Measurements from ENCODE around the gene WSB2.

WSB2 gene

GRCh38 chr12:118036672-118037411 is 24.1 kb downstream of the WSB2 start:
- no peaks in the 10 kb centered on the region for H3K27me3 ChIP-seq (replicated peaks; ENCODE audit: control insufficient read depth, insufficient read depth, low read length, poor library complexity, severe bottlenecking)
- DNase-seq = no peak
- peak overlapping the region; percentile 16 for H3K27ac ChIP-seq (ENCODE audit: insufficient read depth, low read length, poor library complexity, severe bottlenecking)
- no peaks in the 10 kb centered on the region for H3K4me1 ChIP-seq (ENCODE audit: control insufficient read depth, insufficient read depth, low read length, poor library complexity, severe bottlenecking)
- H3K36me3 ChIP-seq (ENCODE audit: control insufficient read depth, insufficient read depth, low read length) = peaks cover 66% of the 10 kb centered on the region
- no peak overlapping the region for H3K4me3 ChIP-seq (ENCODE audit: insufficient read depth, low read depth, low read length, poor library complexity, severe bottlenecking)
- H3K9me3 ChIP-seq (ENCODE audit: control insufficient read depth, low read length) = no peaks in the 10 kb centered on the region

GRCh38 chr12:118035190-118036041 is 25.6 kb downstream of the WSB2 start:
- Histone ChIP-seq H3K27ac (ENCODE audit: insufficient read depth, low read length, poor library complexity, severe bottlenecking) (no peak overlapping the region), H3K27me3 (replicated peaks; ENCODE audit: control insufficient read depth, insufficient read depth, low read length, poor library complexity, severe bottlenecking) (no peaks in the 10 kb centered on the region), H3K4me3 (ENCODE audit: insufficient read depth, low read depth, low read length, poor library complexity, severe bottlenecking) (no peak overlapping the region), H3K4me1 (ENCODE audit: control insufficient read depth, insufficient read depth, low read length, poor library complexity, severe bottlenecking) (no peaks in the 10 kb centered on the region), H3K36me3 (ENCODE audit: control insufficient read depth, insufficient read depth, low read length) (peaks cover 64% of the 10 kb centered on the region), H3K9me3 (ENCODE audit: control insufficient read depth, low read length) (no peaks in the 10 kb centered on the region)
- no peak for DNase-seq

GRCh38 chr12:118034429-118035189 is 26.4 kb downstream of the WSB2 start:
- no peak overlapping the region for H3K4me3 ChIP-seq (ENCODE audit: insufficient read depth, low read depth, low read length, poor library complexity, severe bottlenecking)
- no peak overlapping the region for H3K27ac ChIP-seq (ENCODE audit: insufficient read depth, low read length, poor library complexity, severe bottlenecking)
- no peak for DNase-seq
- H3K27me3 ChIP-seq (replicated peaks; ENCODE audit: control insufficient read depth, insufficient read depth, low read length, poor library complexity, severe bottlenecking) = no peaks in the 10 kb centered on the region
- peaks cover 59% of the 10 kb centered on the region for H3K36me3 ChIP-seq (ENCODE audit: control insufficient read depth, insufficient read depth, low read length)
- no peaks in the 10 kb centered on the region for H3K4me1 ChIP-seq (ENCODE audit: control insufficient read depth, insufficient read depth, low read length, poor library complexity, severe bottlenecking)
- no peaks in the 10 kb centered on the region for H3K9me3 ChIP-seq (ENCODE audit: control insufficient read depth, low read length)

GRCh38 chr12:118033902-118034301 is 27.1 kb downstream of the WSB2 start:
- H3K4me1 ChIP-seq (ENCODE audit: control insufficient read depth, insufficient read depth, low read length, poor library complexity, severe bottlenecking) = no peaks in the 10 kb centered on the region
- peaks cover 54% of the 10 kb centered on the region for H3K36me3 ChIP-seq (ENCODE audit: control insufficient read depth, insufficient read depth, low read length)
- H3K4me3 ChIP-seq (ENCODE audit: insufficient read depth, low read depth, low read length, poor library complexity, severe bottlenecking) = no peak overlapping the region
- no peak for DNase-seq
- H3K27ac ChIP-seq (ENCODE audit: insufficient read depth, low read length, poor library complexity, severe bottlenecking) = no peak overlapping the region
- H3K27me3 ChIP-seq (replicated peaks; ENCODE audit: control insufficient read depth, insufficient read depth, low read length, poor library complexity, severe bottlenecking) = no peaks in the 10 kb centered on the region
- H3K9me3 ChIP-seq (ENCODE audit: control insufficient read depth, low read length) = no peaks in the 10 kb centered on the region

- Histone ChIP-seq H3K4me1 (ENCODE audit: control insufficient read depth, insufficient read depth, low read length, poor library complexity, severe bottlenecking) (no peaks in the 10 kb centered on the region), H3K36me3 (ENCODE audit: control insufficient read depth, insufficient read depth, low read length) (peaks cover 48% of the 10 kb centered on the region), H3K27me3 (replicated peaks; ENCODE audit: control insufficient read depth, insufficient read depth, low read length, poor library complexity, severe bottlenecking) (no peaks in the 10 kb centered on the region), H3K27ac (ENCODE audit: insufficient read depth, low read length, poor library complexity, severe bottlenecking) (no peak overlapping the region), H3K9me3 (ENCODE audit: control insufficient read depth, low read length) (no peaks in the 10 kb centered on the region), H3K4me3 (ENCODE audit: insufficient read depth, low read depth, low read length, poor library complexity, severe bottlenecking) (no peak overlapping the region)
- no peak for DNase-seq
These were observed 27.7 kb downstream of the WSB2 start for GRCh38 chr12:118033323-118033722.

- H3K27me3 ChIP-seq (replicated peaks; ENCODE audit: control insufficient read depth, insufficient read depth, low read length, poor library complexity, severe bottlenecking) = no peaks in the 10 kb centered on the region
- no peaks in the 10 kb centered on the region for H3K9me3 ChIP-seq (ENCODE audit: control insufficient read depth, low read length)
- H3K27ac ChIP-seq (ENCODE audit: insufficient read depth, low read length, poor library complexity, severe bottlenecking) = no peak overlapping the region
- no peak overlapping the region for H3K4me3 ChIP-seq (ENCODE audit: insufficient read depth, low read depth, low read length, poor library complexity, severe bottlenecking)
- H3K36me3 ChIP-seq (ENCODE audit: control insufficient read depth, insufficient read depth, low read length) = peaks cover 49% of the 10 kb centered on the region
- no peaks in the 10 kb centered on the region for H3K4me1 ChIP-seq (ENCODE audit: control insufficient read depth, insufficient read depth, low read length, poor library complexity, severe bottlenecking)
- no peak for DNase-seq
These were observed 28.8 kb downstream of the WSB2 start for GRCh38 chr12:118032188-118032587.

- DNase-seq = no peak
- Histone ChIP-seq H3K36me3 (ENCODE audit: control insufficient read depth, insufficient read depth, low read length) (peaks cover 43% of the 10 kb centered on the region), H3K4me1 (ENCODE audit: control insufficient read depth, insufficient read depth, low read length, poor library complexity, severe bottlenecking) (no peaks in the 10 kb centered on the region), H3K27me3 (replicated peaks; ENCODE audit: control insufficient read depth, insufficient read depth, low read length, poor library complexity, severe bottlenecking) (no peaks in the 10 kb centered on the region), H3K4me3 (ENCODE audit: insufficient read depth, low read depth, low read length, poor library complexity, severe bottlenecking) (no peak overlapping the region), H3K27ac (ENCODE audit: insufficient read depth, low read length, poor library complexity, severe bottlenecking) (no peak overlapping the region), H3K9me3 (ENCODE audit: control insufficient read depth, low read length) (no peaks in the 10 kb centered on the region)
These were observed 31.8 kb downstream of the WSB2 start for GRCh38 chr12:118029166-118029565.

GRCh38 chr12:118025168-118025567 is 35.8 kb downstream of the WSB2 start:
- peaks cover 31% of the 10 kb centered on the region for H3K36me3 ChIP-seq (ENCODE audit: control insufficient read depth, insufficient read depth, low read length)
- H3K27ac ChIP-seq (ENCODE audit: insufficient read depth, low read length, poor library complexity, severe bottlenecking) = no peak overlapping the region

GRCh38 chr12:118023301-118023860 is 37.6 kb downstream of the WSB2 start:
- H3K27ac ChIP-seq (ENCODE audit: insufficient read depth, low read length, poor library complexity, severe bottlenecking) = no peak overlapping the region
- H3K36me3 ChIP-seq (ENCODE audit: control insufficient read depth, insufficient read depth, low read length) = peaks cover 37% of the 10 kb centered on the region
- no peak for DNase-seq
- no peaks in the 10 kb centered on the region for H3K9me3 ChIP-seq (ENCODE audit: control insufficient read depth, low read length)
- H3K27me3 ChIP-seq (replicated peaks; ENCODE audit: control insufficient read depth, insufficient read depth, low read length, poor library complexity, severe bottlenecking) = no peaks in the 10 kb centered on the region
- no peaks in the 10 kb centered on the region for H3K4me1 ChIP-seq (ENCODE audit: control insufficient read depth, insufficient read depth, low read length, poor library complexity, severe bottlenecking)
- no peak overlapping the region for H3K4me3 ChIP-seq (ENCODE audit: insufficient read depth, low read depth, low read length, poor library complexity, severe bottlenecking)

More at GRCh38 chr12:118025168-118025567, 35.8 kb downstream of the WSB2 start:
- no peak for DNase-seq
- no peaks in the 10 kb centered on the region for H3K27me3 ChIP-seq (replicated peaks; ENCODE audit: control insufficient read depth, insufficient read depth, low read length, poor library complexity, severe bottlenecking)
- no peaks in the 10 kb centered on the region for H3K4me1 ChIP-seq (ENCODE audit: control insufficient read depth, insufficient read depth, low read length, poor library complexity, severe bottlenecking)
- no peaks in the 10 kb centered on the region for H3K9me3 ChIP-seq (ENCODE audit: control insufficient read depth, low read length)
- no peak overlapping the region for H3K4me3 ChIP-seq (ENCODE audit: insufficient read depth, low read depth, low read length, poor library complexity, severe bottlenecking)
